Fibroblast of the aortic adventitia (primary cell): ENCODE data around the gene HSPH1. TPM values are rescaled to one million over a fixed set of nuclear protein-coding genes. Genes with fewer than 3 reads are reported as not detected.

ENCODE experiments used
- DNase-seq: peaks from one replicate; pipeline ENCODE4 v3.0.0-alpha.2; 2010; ENCODE audit warnings: low read depth
- H3K4me3 ChIP-seq: 2 replicates; pipeline ENCODE4 v1.5.1; 2011; ENCODE audit warnings: low read depth, mild to moderate bottlenecking, control low read depth, low read length, moderate library complexity
- total RNA-seq: library from RNA; depleted of rRNA; stranded (reverse); fragments of >200 nt; gene quantifications from 2 replicates; pipeline ENCODE4 v1.2.3, GENCODE V29; 2012; ENCODE audit warnings: low replicate concordance
- TF ChIP-seq, protein P1 (sequence below): IDR thresholded peaks from 2 replicates; pipeline ENCODE4 v1.5.1; 2011; ENCODE audit warnings: mild to moderate bottlenecking, low read length, control low read depth, inconsistent platforms; ENCODE audit not compliant: insufficient read depth

Gene HSPH1
- total RNA-seq, 1 donor = 51.8 TPM

DNA sequence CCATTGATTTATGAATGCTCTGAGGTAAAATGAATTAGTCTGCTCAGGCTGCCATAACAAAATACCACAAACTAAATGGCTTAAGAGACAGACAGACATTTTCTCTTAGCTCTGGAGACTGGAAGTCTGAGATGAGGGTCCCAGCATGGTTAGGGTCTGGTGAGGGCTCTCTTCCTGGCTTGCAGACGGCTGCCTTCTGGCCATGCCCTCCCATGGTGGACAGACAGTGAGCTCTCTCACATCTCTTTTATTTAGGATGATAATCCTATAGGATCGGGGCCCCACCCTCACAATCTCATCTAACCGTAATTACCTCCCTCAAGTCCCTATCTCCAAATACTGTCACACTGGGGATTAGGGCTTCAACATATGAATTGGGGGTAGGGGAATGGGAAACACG, 47.1 kb downstream of the HSPH1 start:
- TF ChIP-seq, protein P1, sequence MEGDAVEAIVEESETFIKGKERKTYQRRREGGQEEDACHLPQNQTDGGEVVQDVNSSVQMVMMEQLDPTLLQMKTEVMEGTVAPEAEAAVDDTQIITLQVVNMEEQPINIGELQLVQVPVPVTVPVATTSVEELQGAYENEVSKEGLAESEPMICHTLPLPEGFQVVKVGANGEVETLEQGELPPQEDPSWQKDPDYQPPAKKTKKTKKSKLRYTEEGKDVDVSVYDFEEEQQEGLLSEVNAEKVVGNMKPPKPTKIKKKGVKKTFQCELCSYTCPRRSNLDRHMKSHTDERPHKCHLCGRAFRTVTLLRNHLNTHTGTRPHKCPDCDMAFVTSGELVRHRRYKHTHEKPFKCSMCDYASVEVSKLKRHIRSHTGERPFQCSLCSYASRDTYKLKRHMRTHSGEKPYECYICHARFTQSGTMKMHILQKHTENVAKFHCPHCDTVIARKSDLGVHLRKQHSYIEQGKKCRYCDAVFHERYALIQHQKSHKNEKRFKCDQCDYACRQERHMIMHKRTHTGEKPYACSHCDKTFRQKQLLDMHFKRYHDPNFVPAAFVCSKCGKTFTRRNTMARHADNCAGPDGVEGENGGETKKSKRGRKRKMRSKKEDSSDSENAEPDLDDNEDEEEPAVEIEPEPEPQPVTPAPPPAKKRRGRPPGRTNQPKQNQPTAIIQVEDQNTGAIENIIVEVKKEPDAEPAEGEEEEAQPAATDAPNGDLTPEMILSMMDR = no peak

DNA sequence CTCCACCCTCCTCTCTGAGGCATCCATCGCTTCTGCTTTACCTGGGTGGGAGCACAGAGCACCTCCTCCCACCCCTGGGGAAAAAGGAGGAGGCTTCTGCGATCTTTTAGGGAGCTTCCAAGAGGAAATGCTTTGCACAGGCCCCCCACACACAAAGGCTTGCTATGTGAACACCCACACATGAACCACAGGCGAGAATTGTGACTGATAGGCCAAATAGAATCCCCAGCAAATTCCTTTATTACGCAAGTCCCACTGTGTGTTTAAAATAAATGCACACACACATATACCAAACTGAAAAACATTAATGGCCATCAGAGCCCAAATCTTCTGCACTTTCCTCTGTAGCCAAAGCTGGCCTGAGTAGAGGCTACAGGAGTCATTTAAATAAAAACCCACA, 50.6 kb downstream of the HSPH1 start:
- no peak for DNase-seq
- TF ChIP-seq, protein P1 = no peak
- no peak overlapping the region for H3K4me3 ChIP-seq

More for the DNA sequence above, 47.1 kb downstream of the HSPH1 start:
- DNase-seq = no peak
- no peak overlapping the region for H3K4me3 ChIP-seq

DNA sequence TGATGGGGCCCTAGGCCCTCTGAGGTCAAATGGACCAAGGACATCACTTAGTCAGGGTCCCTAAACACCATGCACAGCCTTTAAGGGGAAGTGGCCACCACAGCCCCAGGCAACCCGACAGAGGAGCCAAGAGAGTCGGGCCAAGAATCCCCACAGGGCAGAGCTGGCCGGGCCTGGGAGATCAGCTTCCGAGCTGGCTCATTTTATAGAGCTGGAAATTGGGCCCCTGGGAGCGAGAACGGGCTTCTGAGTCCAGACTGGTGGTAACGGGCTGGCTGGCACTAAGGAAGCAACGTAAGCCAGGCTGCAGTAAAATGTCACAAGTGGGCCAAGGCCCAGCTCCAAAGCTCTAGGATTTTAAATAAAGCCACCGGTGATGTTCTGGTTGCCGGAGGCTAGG, 51.1 kb downstream of the HSPH1 start:
- no peak overlapping the region for H3K4me3 ChIP-seq
- DNase-seq = no peak
- TF ChIP-seq, protein P1 = no peak

DNA sequence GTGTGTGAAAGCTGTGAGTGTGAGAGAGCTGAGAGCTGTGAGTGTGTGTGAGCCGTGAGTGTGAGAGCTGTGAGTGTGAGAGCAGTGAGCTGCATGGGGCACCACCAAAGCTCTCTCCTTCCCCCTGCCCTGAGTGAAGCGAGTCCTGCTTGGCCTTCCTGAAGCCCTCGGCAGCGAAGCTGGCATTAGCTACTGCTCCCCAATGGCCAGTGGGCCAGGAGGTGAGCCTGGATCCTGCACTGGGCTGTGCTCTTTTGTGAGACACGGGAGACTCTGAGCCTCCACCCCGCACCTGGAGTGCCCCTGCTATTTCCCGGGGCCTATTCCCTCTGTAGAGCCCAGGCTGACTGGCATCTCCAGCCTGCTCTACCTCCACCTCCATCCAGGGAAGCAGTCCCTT, 51.5 kb downstream of the HSPH1 start:
- H3K4me3 ChIP-seq = no peak overlapping the region
- TF ChIP-seq, protein P1 = no peak
- DNase-seq = no peak

DNA sequence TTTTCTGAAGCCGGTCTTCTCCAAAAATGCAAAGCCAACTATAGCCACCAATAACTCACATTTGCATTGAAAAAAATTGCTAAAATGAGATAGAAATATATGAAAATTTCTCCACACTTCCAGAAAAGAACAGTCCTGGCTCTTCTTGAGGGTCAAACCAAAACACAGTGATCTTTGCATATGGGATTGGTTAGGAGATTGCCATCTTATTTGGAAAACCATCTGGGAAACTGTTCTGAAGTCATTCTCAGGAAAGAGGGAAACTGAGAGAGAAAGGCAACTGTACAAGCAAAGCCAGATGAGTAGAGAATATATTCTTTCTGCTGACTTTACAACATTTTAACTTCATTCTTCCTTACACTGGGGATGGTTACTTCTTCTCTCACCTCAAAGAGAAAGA, 54.6 kb downstream of the HSPH1 start:
- TF ChIP-seq, protein P1 = no peak
- H3K4me3 ChIP-seq = no peak overlapping the region
- DNase-seq = no peak

DNA sequence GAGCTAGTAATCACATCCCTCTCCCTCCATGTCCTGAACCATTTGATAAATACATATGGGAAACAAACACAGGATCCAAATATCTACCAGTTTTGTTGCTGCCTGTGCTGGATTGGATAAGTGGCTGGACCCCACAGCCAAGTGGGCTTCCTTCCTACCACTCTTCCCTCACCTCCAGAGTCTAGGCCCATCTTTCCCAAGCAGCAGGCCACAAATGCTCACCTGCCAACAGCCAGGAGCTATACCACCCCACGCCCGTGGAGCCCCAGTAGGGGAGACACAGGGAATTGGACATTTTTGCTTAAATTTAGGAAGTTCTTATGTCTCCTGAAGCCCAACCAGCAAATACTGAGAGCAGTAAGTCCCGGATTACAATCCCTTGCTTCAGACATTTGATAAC, 55.8 kb downstream of the HSPH1 start:
- DNase-seq = no peak
- TF ChIP-seq, protein P1 = no peak
- H3K4me3 ChIP-seq = no peak overlapping the region

DNA sequence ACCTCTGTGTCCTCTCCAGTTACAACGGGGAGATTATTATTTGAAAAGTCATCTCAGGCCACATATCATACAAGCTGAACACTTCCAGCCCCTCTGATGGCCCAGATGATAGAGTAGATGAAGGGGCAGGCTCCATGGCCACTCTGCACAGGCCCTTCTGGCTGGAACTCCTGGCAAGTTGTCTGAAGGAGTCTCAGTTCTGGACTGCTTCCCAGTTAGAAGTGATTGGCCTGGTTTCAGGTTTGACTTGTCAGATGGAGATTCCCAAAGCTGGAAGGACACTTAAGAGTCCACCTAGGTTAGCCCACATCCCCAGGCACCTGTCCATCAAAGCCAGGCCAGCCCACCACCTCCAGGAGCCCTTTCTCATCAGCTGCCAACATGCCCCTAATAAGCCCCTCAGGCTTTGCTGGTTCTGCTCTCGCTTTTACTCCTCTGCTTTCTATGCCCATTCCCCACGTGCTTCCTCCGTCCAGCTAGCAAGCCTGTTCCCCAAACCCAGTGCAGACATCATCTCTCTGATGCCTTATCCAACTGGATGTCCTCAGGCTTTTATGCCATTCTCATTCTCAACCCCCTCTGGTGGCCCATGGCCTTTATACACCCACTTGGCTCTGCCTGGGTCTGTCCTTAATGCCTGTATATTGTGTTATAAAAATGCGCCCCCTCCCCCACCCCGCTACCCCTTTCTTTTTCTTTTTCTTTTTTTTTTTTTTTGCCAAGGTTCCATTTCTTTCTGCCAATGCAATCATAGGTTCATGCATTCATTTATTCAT, 56.5 kb downstream of the HSPH1 start:
- H3K4me3 ChIP-seq = no peak overlapping the region
- peak; percentile 46 for DNase-seq
- TF ChIP-seq, protein P1 = no peak
